K562 (cell line): Measurements from ENCODE around the gene HTRA3. TPM values are rescaled to one million over a fixed set of nuclear protein-coding genes. Genes with fewer than 3 reads are reported as not detected.

Experiments
- ATAC-seq: fragments of 200-7000 bp; cut with Tn5 transposase; 3 replicates; pipeline ENCODE4 v1.9.1; 2020; ENCODE audit warnings: moderate library complexity
- BruUV-seq: library from RNA; stranded (reverse); fragments of 400-500 nt; replicated peaks from 2 replicates; lab custom pipeline; 2021; lab: Mats Ljungman, UMichigan
- CTCF ChIA-PET: fragments of 300-600 bp; formaldehyde crosslinking; extraction: SDS; loops from one replicate; lab custom pipeline; 2021; ENCODE audit warnings: low intra/inter-chr PET ratio; lab: Yijun Ruan, JAX
- POLR2A ChIA-PET: fragments of 300-600, 350-650 bp; sonication (Branson Sonifier 250); formaldehyde crosslinking; extraction: SDS; loops from one replicate; lab custom pipeline; 2021; ENCODE audit warnings: antibody characterized with exemption, inconsistent platforms; lab: Yijun Ruan, JAX
- DNase-seq, 4 experiments: peaks; one replicate each; pipeline versions ENCODE4 v3.0.0 to v3.0.0-alpha.2; 2011 to 2018; ENCODE audit warnings: low spot score in 3 of 4, mixed read lengths in 3 of 4; ENCODE audit errors: extremely low read depth in 1 of 4
- FAIRE-seq: peaks from 2 replicates; lab custom pipeline; 2011; peaks lifted over from hg19 to GRCh38; lab: Jason Lieb, UNC
- H2AFZ ChIP-seq: 2 replicates; pipeline ENCODE4 v1.6.0; 2011; ENCODE audit warnings: low read depth, low read length, control low read depth, inconsistent platforms
- H3K27ac ChIP-seq: fragments of 200-600 bp; 3 replicates; pipeline ENCODE4 v1.8.0; 2011; ENCODE audit warnings: low read depth, mild to moderate bottlenecking, control low read depth, inconsistent platforms, low read length, moderate library complexity, mixed read lengths; ENCODE audit errors: extremely low read depth
- H3K27me3 ChIP-seq, 2 experiments: fragments of 300-600 bp in 1 of 2; 2 replicates in 1 of 2; 3 replicates in 1 of 2; pipeline versions ENCODE4 v1.6.0 to v1.8.0; 2011; ENCODE audit warnings: inconsistent platforms in 2 of 2, low read length in 2 of 2, mild to moderate bottlenecking in 1 of 2, mixed read lengths in 1 of 2, moderate library complexity in 1 of 2; ENCODE audit not compliant: control insufficient read depth in 2 of 2, insufficient read depth in 2 of 2
- H3K36me3 ChIP-seq: fragments of 300-600 bp; 3 replicates; pipeline ENCODE4 v1.8.0; 2011; ENCODE audit warnings: mild to moderate bottlenecking, low read length, inconsistent platforms; ENCODE audit not compliant: control insufficient read depth, insufficient read depth
- H3K4me1 ChIP-seq, 2 experiments: fragments of 200-600 bp in 1 of 2; replicated peaks in 1 of 2; 2 replicates in 1 of 2; 3 replicates in 1 of 2; pipeline versions ENCODE4 v1.5.1 to v1.8.0; 2011; ENCODE audit warnings: inconsistent platforms in 2 of 2, low read length in 2 of 2, mild to moderate bottlenecking in 1 of 2, mixed read lengths in 1 of 2, moderate library complexity in 1 of 2; ENCODE audit not compliant: control insufficient read depth in 2 of 2, insufficient read depth in 2 of 2
- H3K4me2 ChIP-seq: 2 replicates; pipeline ENCODE4 v1.6.1; 2011; ENCODE audit warnings: low read length, control low read depth, inconsistent platforms, mixed read lengths; ENCODE audit not compliant: insufficient read depth
- H3K4me3 ChIP-seq: fragments of 200-600 bp; sonication (generic), shearing (Covaris generic); 2 replicates; pipeline ENCODE4 v1.5.1; 2016; ENCODE audit warnings: control low read depth, inconsistent platforms
- H3K79me2 ChIP-seq: fragments of 200-600 bp; 3 replicates; pipeline ENCODE4 v1.8.0; 2011; ENCODE audit warnings: low read length, inconsistent platforms; ENCODE audit not compliant: control insufficient read depth, insufficient read depth
- H3K9ac ChIP-seq, 2 experiments: 2 replicates each; pipeline versions ENCODE4 v1.6.0 to v1.6.1; 2011; ENCODE audit warnings: low read depth in 2 of 2, low read length in 2 of 2, control low read depth in 1 of 2, inconsistent platforms in 1 of 2, mild to moderate bottlenecking in 1 of 2, mixed read lengths in 1 of 2; ENCODE audit not compliant: insufficient read depth in 1 of 2
- H3K9me1 ChIP-seq: one replicate; pipeline ENCODE4 v1.6.0; 2011; ENCODE audit warnings: inconsistent platforms, mild to moderate bottlenecking, low read length, moderate library complexity; ENCODE audit not compliant: control insufficient read depth, insufficient read depth
- H3K9me3 ChIP-seq: replicated peaks from 2 replicates; pipeline ENCODE4 v1.5.1; 2011; ENCODE audit warnings: low read depth, low read length, inconsistent platforms; ENCODE audit not compliant: control insufficient read depth, insufficient read depth
- H4K20me1 ChIP-seq: replicated peaks from 2 replicates; pipeline ENCODE4 v1.6.1; 2011; ENCODE audit warnings: low read length, inconsistent platforms, mixed read lengths; ENCODE audit not compliant: control insufficient read depth, insufficient read depth
- BACH1 ChIP-seq: fragments of 200-800 bp; sonication (Bioruptor generic); IDR thresholded peaks from 2 replicates; pipeline ENCODE4 v1.6.1; 2016; ENCODE audit warnings: missing genetic modification characterization, missing compliant biosample characterization
- BCL6 ChIP-seq: fragments of 250-450 bp; sonication (Bioruptor Pico); IDR thresholded peaks from 2 replicates; pipeline ENCODE4 v1.4.0; 2020
- ERF ChIP-seq: fragments of 450-650 bp; formaldehyde crosslinking; IDR thresholded peaks from 2 replicates; pipeline ENCODE4 v1.4.0; 2020; ENCODE audit warnings: mild to moderate bottlenecking, mixed read lengths
- FOXA3 ChIP-seq, 2 experiments: fragments of 450-650 bp in 1 of 2; sonication (generic) in 1 of 2; formaldehyde crosslinking; IDR thresholded peaks in 1 of 2; conservative IDR thresholded peaks in 1 of 2; 2 replicates each; pipeline versions ENCODE4 v1.4.0 to v1.8.0; 2020 to 2022; ENCODE audit warnings: mild to moderate bottlenecking in 2 of 2, missing genetic modification reagents in 1 of 2
- HNRNPK ChIP-seq: fragments of 200-400 bp; formaldehyde crosslinking; IDR thresholded peaks from one replicate; pipeline ENCODE4 v1.6.1; 2018; ENCODE audit warnings: mild to moderate bottlenecking, low read depth, low read length; ENCODE audit not compliant: poor library complexity, severe bottlenecking
- MEIS2 ChIP-seq: fragments of 450-650 bp; IDR thresholded peaks from 2 replicates; pipeline ENCODE4 v1.6.1; 2014; ENCODE audit warnings: mild to moderate bottlenecking; ENCODE audit not compliant: partially characterized antibody
- NR4A1 ChIP-seq, 2 experiments: fragments of 250-450 bp in 1 of 2; fragments of 450-650 bp in 1 of 2; sonication (Bioruptor Pico) in 1 of 2; IDR thresholded peaks; 2 replicates each; pipeline versions ENCODE4 v1.4.0 to v1.6.1; 2016 to 2020; ENCODE audit warnings: mild to moderate bottlenecking in 2 of 2, missing compliant biosample characterization in 1 of 2, missing genetic modification characterization in 1 of 2, moderate library complexity in 1 of 2
- RHOXF2B ChIP-seq: fragments of 250-450 bp; sonication (Bioruptor Pico); conservative IDR thresholded peaks from 2 replicates; pipeline ENCODE4 v1.5.1; 2021
- SIX5 ChIP-seq, 2 experiments: IDR thresholded peaks; 2 replicates each; pipeline ENCODE4 v1.6.1; 2011; ENCODE audit warnings: low read length in 2 of 2, borderline replicate concordance in 1 of 2, low read depth in 1 of 2, mild to moderate bottlenecking in 1 of 2, moderate library complexity in 1 of 2; ENCODE audit not compliant: insufficient read depth in 1 of 2
- TFAM ChIP-seq: fragments of 250-450 bp; sonication (Bioruptor Pico); conservative IDR thresholded peaks from 2 replicates; pipeline ENCODE4 v1.5.0; 2021; ENCODE audit warnings: mild to moderate bottlenecking, moderate library complexity
- ZFP30 ChIP-seq: fragments of 250-450 bp; sonication (Bioruptor Pico); IDR thresholded peaks from 2 replicates; pipeline ENCODE4 v1.8.0; 2022; ENCODE audit warnings: moderate library complexity, mild to moderate bottlenecking, inconsistent platforms, borderline replicate concordance
- ZFPM2 ChIP-seq: fragments of 250-450 bp; sonication (Bioruptor Pico); IDR thresholded peaks from 2 replicates; pipeline ENCODE4 v1.5.1; 2022; ENCODE audit warnings: mild to moderate bottlenecking
- ZNF143 ChIP-seq: sonication (generic); formaldehyde crosslinking; IDR thresholded peaks from 2 replicates; pipeline ENCODE4 v1.9.0; 2022; ENCODE audit warnings: mild to moderate bottlenecking, missing genetic modification reagents
- ZNF239 ChIP-seq: fragments of 250-450 bp; sonication (Bioruptor Pico); IDR thresholded peaks from 2 replicates; pipeline ENCODE4 v1.4.0; 2020; ENCODE audit warnings: mild to moderate bottlenecking
- ZNF316 ChIP-seq: fragments of 450-650 bp; IDR thresholded peaks from 2 replicates; pipeline ENCODE4 v1.6.1; 2016
- WGBS: fragments of 100-300 bp; shearing (Covaris generic); methylation state at CpG from one replicate; pipeline ENCODE4 v1.1.6; 2016; ENCODE audit warnings: low coverage, mixed read lengths; ENCODE audit not compliant: insufficient coverage; ENCODE audit errors: missing lambda C conversion rate; 5-methylcytosine and 5-hydroxymethylcytosine counted together
- in situ Hi-C: fragments of 300-500 bp; cut with MboI; formaldehyde crosslinking; loops from 4 replicates; pipeline ENCODE4 v1.15.0; 2018; ENCODE audit warnings: inconsistent platforms, mixed read lengths
- intact Hi-C: fragments of 100-400 bp; cut with micrococcal nuclease; formaldehyde crosslinking; loops from 2 replicates; pipeline ENCODE4 v1.14.2; 2022
- polyA plus RNA-seq, 8 experiments: library from polyadenylated mRNA; depleted of rRNA in 4 of 8; stranded (reverse) in 5 of 8; unstranded in 3 of 8; fragments of >200 nt; fragmentation: Nextera tagmentation in 2 of 8; fragmentation: Illumina TruSeq in 1 of 8; extraction: Ambion mirVana in 2 of 8; extraction: Trizol in 1 of 8; gene quantifications; 2 replicates each; pipeline versions ENCODE4 v1.2.1 to v1.2.3, GENCODE V29; 2011 to 2014; ENCODE audit warnings: inconsistent platforms in 1 of 8, missing spikeins in 1 of 8
- total RNA-seq, 7 experiments: library from RNA; depleted of rRNA in 6 of 7; stranded (reverse); fragments of >200 nt in 6 of 7; fragmentation: Illumina TruSeq in 2 of 7; extraction: Trizol in 2 of 7; gene quantifications; 2 replicates each; pipeline versions ENCODE4 v1.2.1 to v1.2.3, GENCODE V29; 2011 to 2021; ENCODE audit warnings: low replicate concordance in 1 of 7
- TF ChIP-seq, protein P1 (sequence below): IDR thresholded peaks from 3 replicates; pipeline ENCODE4 v1.6.1; 2011; ENCODE audit warnings: borderline replicate concordance, mild to moderate bottlenecking, moderate library complexity; ENCODE audit not compliant: insufficient read length; ENCODE audit errors: extremely low read depth

HTRA3 gene
- total and polyA plus RNA-seq, 9 of the 15 experiments (the other 6 are each of a cell fraction or from before 2014, with no cell fraction given): 0.04 TPM; not detected in 8

DNA sequence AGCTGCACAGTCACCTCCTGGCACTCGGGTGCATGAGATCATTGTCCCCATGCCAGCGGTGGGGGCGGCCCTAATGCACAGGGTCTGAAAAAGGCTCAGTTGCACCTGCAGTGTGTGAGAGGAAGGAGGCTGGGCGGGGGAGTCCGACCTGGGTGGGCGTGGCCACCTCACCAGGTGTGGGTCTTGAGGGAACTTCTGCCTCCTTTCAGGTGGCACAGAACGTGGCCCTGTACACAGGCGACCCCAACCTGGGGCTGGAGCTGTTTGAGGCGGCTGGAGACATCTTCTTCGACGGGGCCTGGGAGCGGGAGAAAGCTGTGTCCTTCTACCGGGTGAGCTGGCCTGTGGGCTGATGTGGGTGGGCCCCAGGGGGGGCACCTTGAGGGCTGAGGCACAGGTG lies 34.3 kb upstream of the HTRA3 start (continued):
- TF ChIP-seq SIX5 (IDR thresholded peaks at IDR 0.05; ENCODE audit: borderline replicate concordance in 1 of 2, insufficient read depth in 1 of 2, low read depth in 1 of 2, low read length in 2 of 2) (no peak), TFAM (CRISPR knock-in tag) (no peak), MEIS2 (no peak), ERF (CRISPR knock-in tag) (no peak), ZFPM2 (CRISPR knock-in tag) (no peak), NR4A1 (CRISPR knock-in tag; IDR thresholded peaks at IDR 0.05) (no peak), NR4A1 (tag; IDR thresholded peaks at IDR 0.05) (no peak)

DNA sequence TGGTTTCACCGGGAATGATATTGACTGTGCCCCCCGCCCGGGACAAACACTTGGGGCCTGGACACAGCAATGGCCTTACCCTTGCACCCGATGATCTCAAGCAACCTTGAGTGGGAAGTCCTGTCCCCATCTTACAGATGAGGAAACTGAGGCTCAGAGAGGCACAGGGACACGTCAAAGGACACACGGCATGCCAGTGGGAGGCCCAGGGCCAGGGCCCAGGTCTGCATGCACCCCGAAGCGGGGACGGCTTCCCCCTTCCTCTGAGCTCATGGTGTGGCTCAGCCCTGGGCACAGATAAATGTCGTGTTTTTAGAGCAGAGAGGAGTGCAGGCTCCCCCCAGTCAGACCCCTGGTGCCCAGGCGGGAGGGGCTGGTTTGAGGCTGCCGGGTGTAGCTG lies 33.9 kb upstream of the HTRA3 start:
- Histone ChIP-seq H3K27me3 (peaks cover 0 to 4% of the 10 kb centered on the region in 2 experiments; a peak in 1 of 5 replicates), H3K79me2 (no peaks in the 10 kb centered on the region), H3K9me1 (no peaks in the 10 kb centered on the region), H3K4me1 (peaks cover 0 to 15% of the 10 kb centered on the region in 2 experiments; a peak in 2 of 5 replicates), H3K27ac (no peak overlapping the region), H3K4me3 (no peak overlapping the region), H3K9ac (no peak overlapping the region), H3K9me3 (no peaks in the 10 kb centered on the region), H3K4me2 (no peak overlapping the region), H2AFZ (no peak overlapping the region), H3K36me3 (no peaks in the 10 kb centered on the region), H4K20me1 (peaks cover 4% of the 10 kb centered on the region; the same call in 1 of the 2 replicates)
- FAIRE-seq (no peak), DNase-seq (no peak), ATAC-seq (no peak)
- intact Hi-C loops: loop anchor here (5.0 kb wide), 1 partner anchor 58 kb away; no protein-coding TSS in a partner anchor
- TF ChIP-seq BCL6: no peak
- no peak for TF ChIP-seq BACH1 (tag)
- TF ChIP-seq, protein P1, sequence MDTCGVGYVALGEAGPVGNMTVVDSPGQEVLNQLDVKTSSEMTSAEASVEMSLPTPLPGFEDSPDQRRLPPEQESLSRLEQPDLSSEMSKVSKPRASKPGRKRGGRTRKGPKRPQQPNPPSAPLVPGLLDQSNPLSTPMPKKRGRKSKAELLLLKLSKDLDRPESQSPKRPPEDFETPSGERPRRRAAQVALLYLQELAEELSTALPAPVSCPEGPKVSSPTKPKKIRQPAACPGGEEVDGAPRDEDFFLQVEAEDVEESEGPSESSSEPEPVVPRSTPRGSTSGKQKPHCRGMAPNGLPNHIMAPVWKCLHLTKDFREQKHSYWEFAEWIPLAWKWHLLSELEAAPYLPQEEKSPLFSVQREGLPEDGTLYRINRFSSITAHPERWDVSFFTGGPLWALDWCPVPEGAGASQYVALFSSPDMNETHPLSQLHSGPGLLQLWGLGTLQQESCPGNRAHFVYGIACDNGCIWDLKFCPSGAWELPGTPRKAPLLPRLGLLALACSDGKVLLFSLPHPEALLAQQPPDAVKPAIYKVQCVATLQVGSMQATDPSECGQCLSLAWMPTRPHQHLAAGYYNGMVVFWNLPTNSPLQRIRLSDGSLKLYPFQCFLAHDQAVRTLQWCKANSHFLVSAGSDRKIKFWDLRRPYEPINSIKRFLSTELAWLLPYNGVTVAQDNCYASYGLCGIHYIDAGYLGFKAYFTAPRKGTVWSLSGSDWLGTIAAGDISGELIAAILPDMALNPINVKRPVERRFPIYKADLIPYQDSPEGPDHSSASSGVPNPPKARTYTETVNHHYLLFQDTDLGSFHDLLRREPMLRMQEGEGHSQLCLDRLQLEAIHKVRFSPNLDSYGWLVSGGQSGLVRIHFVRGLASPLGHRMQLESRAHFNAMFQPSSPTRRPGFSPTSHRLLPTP: no peak
- TF ChIP-seq HNRNPK: no peak
- TF ChIP-seq RHOXF2B (CRISPR knock-in tag): no peak
- no peak for TF ChIP-seq ZNF239 (CRISPR knock-in tag)
- no peak for TF ChIP-seq FOXA3 (CRISPR knock-in tag; conservative IDR thresholded peaks at IDR 0.05 in 1 of 2, IDR thresholded peaks at IDR 0.05 in 1 of 2)
- TF ChIP-seq ZFP30 (CRISPR knock-in tag): no peak
- no peak for TF ChIP-seq ZNF316
- no peak for TF ChIP-seq ZNF143 (CRISPR knock-in tag)
- CTCF ChIA-PET: no interaction called here
- 12% methylated on average over 9 of the region's 12 CpGs for WGBS
- in situ Hi-C loops: no loop called here
- POLR2A ChIA-PET: interaction anchor here (0.6 to 2.2 kb wide), 7 partner anchors 14 to 174 kb away, joined by 3 to 5 read pairs (median 4); no protein-coding TSS in a partner anchor
- BruUV-seq: no TSS peak
